Colonic mucosa (tissue), 4 donors: ENCODE results near the gene POLE3. TPM values are rescaled to one million over a fixed set of nuclear protein-coding genes. Genes with fewer than 3 reads are reported as not detected.

Experiments
- DNase-seq: peaks from one replicate; pipeline ENCODE4 v3.0.0-alpha.2; 2020
- H3K27ac ChIP-seq: fragments of 200-600 bp; one replicate; pipeline ENCODE4 v1.8.0; 2021
- H3K27me3 ChIP-seq: fragments of 200-600 bp; one replicate; pipeline ENCODE4 v1.8.0; 2021
- H3K36me3 ChIP-seq: fragments of 200-600 bp; one replicate; pipeline ENCODE4 v1.8.0; 2021
- H3K4me1 ChIP-seq: fragments of 200-600 bp; one replicate; pipeline ENCODE4 v1.8.0; 2021; ENCODE audit warnings: mild to moderate bottlenecking
- H3K4me3 ChIP-seq: fragments of 200-600 bp; one replicate; pipeline ENCODE4 v1.8.0; 2021
- H3K9ac ChIP-seq, 2 donors: one replicate each; pipeline ENCODE4 v1.7.0; 2013; ENCODE audit warnings: control low read depth in 2 of 2, low read depth in 2 of 2, low read length in 2 of 2
- H3K9me3 ChIP-seq: fragments of 200-600 bp; one replicate; pipeline ENCODE4 v1.8.0; 2021
- intact Hi-C: fragments of 100-400 bp; cut with DNase I; formaldehyde crosslinking; loops from one replicate; pipeline ENCODE4 v1.14.1; 2022
- total RNA-seq, 2 donors: library from RNA; stranded (reverse); fragmentation: NEBNext Ultra II Directional in 1 of 2; extraction: Animal tissue kit (Norgen Biotek cat#: 25700) in 1 of 2; gene quantifications; one replicate each; pipeline ENCODE4 v1.2.1, GENCODE V29; 2021
- TF ChIP-seq, protein P1 (sequence below): fragments of 200-600 bp; IDR thresholded peaks from one replicate; pipeline ENCODE4 v1.8.0; 2022; ENCODE audit warnings: antibody characterized with exemption, mild to moderate bottlenecking
- donor health status: healthy.
- donor health status: DM: no; HTN: no; CAD: no.
- donor health status: DM: no; HTN: no; CAD: no.

Gene POLE3
- total RNA-seq: 10 to 100 TPM; 27.0 to 46.6 TPM

GRCh38 chr9:113410207-113410864 lies at the start of gene POLE3, which contains the start of gene C9orf43:
TSS of gene POLE3 (minus strand) at chr9:113410675. CDS start at chr9:113410293, 382 bp downstream.
TSS of gene C9orf43 (plus strand) at chr9:113410747. CDS start at chr9:113413494, 2,747 bp downstream.
- DNase-seq: peak; percentile 95
- Histone ChIP-seq H3K9me3 (no peaks in the 10 kb centered on the region), H3K9ac (peak within 1 kb of the TSS; percentile 76 to 94), H3K27ac (peak within 1 kb of the TSS; percentile 90), H3K4me3 (peak within 1 kb of the TSS; percentile 62), H3K36me3 (no peaks in the 10 kb centered on the region), H3K4me1 (peaks cover 3% of the 10 kb centered on the region), H3K27me3 (no peaks in the 10 kb centered on the region)
- TF ChIP-seq, protein P1, sequence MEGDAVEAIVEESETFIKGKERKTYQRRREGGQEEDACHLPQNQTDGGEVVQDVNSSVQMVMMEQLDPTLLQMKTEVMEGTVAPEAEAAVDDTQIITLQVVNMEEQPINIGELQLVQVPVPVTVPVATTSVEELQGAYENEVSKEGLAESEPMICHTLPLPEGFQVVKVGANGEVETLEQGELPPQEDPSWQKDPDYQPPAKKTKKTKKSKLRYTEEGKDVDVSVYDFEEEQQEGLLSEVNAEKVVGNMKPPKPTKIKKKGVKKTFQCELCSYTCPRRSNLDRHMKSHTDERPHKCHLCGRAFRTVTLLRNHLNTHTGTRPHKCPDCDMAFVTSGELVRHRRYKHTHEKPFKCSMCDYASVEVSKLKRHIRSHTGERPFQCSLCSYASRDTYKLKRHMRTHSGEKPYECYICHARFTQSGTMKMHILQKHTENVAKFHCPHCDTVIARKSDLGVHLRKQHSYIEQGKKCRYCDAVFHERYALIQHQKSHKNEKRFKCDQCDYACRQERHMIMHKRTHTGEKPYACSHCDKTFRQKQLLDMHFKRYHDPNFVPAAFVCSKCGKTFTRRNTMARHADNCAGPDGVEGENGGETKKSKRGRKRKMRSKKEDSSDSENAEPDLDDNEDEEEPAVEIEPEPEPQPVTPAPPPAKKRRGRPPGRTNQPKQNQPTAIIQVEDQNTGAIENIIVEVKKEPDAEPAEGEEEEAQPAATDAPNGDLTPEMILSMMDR: no peak
- intact Hi-C loops: no loop called here

DNA sequence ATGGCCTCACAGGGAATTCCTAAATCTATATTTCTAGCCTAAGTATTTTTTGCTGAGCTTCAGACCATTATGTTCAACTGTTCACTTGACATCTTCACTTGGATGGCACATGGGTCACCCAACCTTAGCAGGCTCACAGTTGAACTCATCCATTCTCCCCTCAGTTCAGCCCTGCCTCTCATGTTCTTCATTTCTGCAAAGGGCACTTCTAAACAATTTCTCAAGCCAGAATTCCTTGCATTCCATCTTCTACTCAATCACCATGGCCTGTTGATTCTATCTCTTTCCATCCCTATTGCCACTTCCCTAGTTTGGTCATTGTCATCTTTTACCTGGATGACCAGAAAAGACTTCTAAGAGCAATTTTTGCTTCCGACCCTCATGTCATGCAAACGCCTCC lies 45.8 kb upstream of the POLE3 start:
- H3K27me3 ChIP-seq: no peaks in the 10 kb centered on the region
- intact Hi-C loops: no loop called here
- DNase-seq: no peak
- H3K36me3 ChIP-seq: no peaks in the 10 kb centered on the region
- no peak overlapping the region for H3K27ac ChIP-seq
- H3K9me3 ChIP-seq: no peaks in the 10 kb centered on the region
- no peak overlapping the region for H3K9ac ChIP-seq
- TF ChIP-seq, protein P1: no peak
- no peaks in the 10 kb centered on the region for H3K4me1 ChIP-seq
- no peak overlapping the region for H3K4me3 ChIP-seq

- DNase-seq: no peak
- Histone ChIP-seq H3K4me3 (no peak overlapping the region), H3K4me1 (no peaks in the 10 kb centered on the region), H3K36me3 (no peaks in the 10 kb centered on the region), H3K9ac (no peak overlapping the region), H3K27me3 (no peaks in the 10 kb centered on the region), H3K27ac (peak overlapping the region; percentile 55), H3K9me3 (no peaks in the 10 kb centered on the region)
- intact Hi-C loops: no loop called here
- TF ChIP-seq, protein P1: no peak
Measured at GRCh38 chr9:113454914-113455761, 44.7 kb upstream of the POLE3 start.

- Histone ChIP-seq H3K4me1 (no peaks in the 10 kb centered on the region), H3K27ac (no peak overlapping the region), H3K4me3 (no peak overlapping the region), H3K9me3 (no peaks in the 10 kb centered on the region), H3K27me3 (no peaks in the 10 kb centered on the region), H3K36me3 (no peaks in the 10 kb centered on the region), H3K9ac (no peak overlapping the region)
- TF ChIP-seq, protein P1: no peak
- DNase-seq: no peak
- intact Hi-C loops: no loop called here
Measured at GRCh38 chr9:113452113-113452605, 41.7 kb upstream of the POLE3 start.

GRCh38 chr9:113449376-113449775 lies 38.9 kb upstream of the POLE3 start:
- Histone ChIP-seq H3K27me3 (no peaks in the 10 kb centered on the region), H3K27ac (no peak overlapping the region), H3K4me3 (no peak overlapping the region), H3K9ac (no peak overlapping the region), H3K4me1 (no peaks in the 10 kb centered on the region), H3K9me3 (no peaks in the 10 kb centered on the region), H3K36me3 (no peaks in the 10 kb centered on the region)
- TF ChIP-seq, protein P1: no peak
- no peak for DNase-seq
- intact Hi-C loops: no loop called here
